H1 (cell line): ENCODE measurements around the gene ATP10D. TPM values are rescaled to one million over a fixed set of nuclear protein-coding genes. Genes with fewer than 3 reads are reported as not detected.

ENCODE experiments used
- CTCF ChIA-PET: fragments of 300-600 bp; sonication (Branson Sonifier 250); formaldehyde crosslinking; loops from one replicate; lab custom pipeline; 2021; ENCODE audit not compliant: partially characterized antibody; lab: Charles Lee
- POLR2A ChIA-PET: fragments of 300-600 bp; sonication (Branson Sonifier 250); formaldehyde crosslinking; loops from one replicate; lab custom pipeline; 2021; ENCODE audit warnings: inconsistent platforms; ENCODE audit not compliant: partially characterized antibody; lab: Charles Lee
- DNase-seq, 2 experiments: peaks; one replicate each; pipeline versions ENCODE4 v3.0.0 to v3.0.0-alpha.2; 2010 to 2022; ENCODE audit warnings: low spot score in 2 of 2, low read depth in 1 of 2, mixed read lengths in 1 of 2
- FAIRE-seq: peaks from 2 replicates; lab custom pipeline; 2011; peaks lifted over from hg19 to GRCh38; lab: Jason Lieb, UNC
- H2AFZ ChIP-seq: 2 replicates; pipeline ENCODE4 v1.8.1; 2012; ENCODE audit warnings: low read length, inconsistent platforms
- H2AK5ac ChIP-seq: 2 replicates; pipeline ENCODE4 v1.6.1; 2013; ENCODE audit warnings: low read depth, low read length
- H2BK120ac ChIP-seq: replicated peaks from 2 replicates; pipeline ENCODE3; 2013; ENCODE audit warnings: low read depth, low read length, inconsistent platforms
- H2BK12ac ChIP-seq: 2 replicates; pipeline ENCODE4 v1.6.1; 2013; ENCODE audit warnings: low read depth, low read length
- H2BK15ac ChIP-seq: 2 replicates; pipeline ENCODE4 v1.6.1; 2013; ENCODE audit warnings: low read length
- H2BK20ac ChIP-seq: 2 replicates; pipeline ENCODE4 v1.6.1; 2013; ENCODE audit warnings: low read length
- H2BK5ac ChIP-seq: 2 replicates; pipeline ENCODE4 v1.6.1; 2013; ENCODE audit warnings: low read depth, low read length
- H3K14ac ChIP-seq: 2 replicates; pipeline ENCODE4 v1.6.1; 2013; ENCODE audit warnings: inconsistent platforms; ENCODE audit not compliant: insufficient read length
- H3K18ac ChIP-seq: 2 replicates; pipeline ENCODE4 v1.6.1; 2013; ENCODE audit warnings: low read length; ENCODE audit errors: extremely low read depth
- H3K23ac ChIP-seq: 2 replicates; pipeline ENCODE4 v1.6.1; 2013; ENCODE audit warnings: inconsistent platforms; ENCODE audit not compliant: insufficient read length
- H3K23me2 ChIP-seq: 2 replicates; pipeline ENCODE4 v1.6.1; 2013; ENCODE audit warnings: low read depth, low read length
- H3K27ac ChIP-seq: 2 replicates; pipeline ENCODE4 v1.6.1; 2011; ENCODE audit warnings: low read depth, low read length, inconsistent platforms
- H3K27me3 ChIP-seq, 4 experiments: replicated peaks in 1 of 4; 1 replicate in 1 of 4; 2 replicates in 3 of 4; pipeline versions ENCODE4 v1.6.1 to v1.8.1; 2011 to 2013; ENCODE audit warnings: low read length in 3 of 4, mild to moderate bottlenecking in 3 of 4, inconsistent platforms in 2 of 4, mixed read lengths in 2 of 4, moderate library complexity in 1 of 4; ENCODE audit not compliant: control insufficient read depth in 3 of 4, insufficient read depth in 3 of 4; ENCODE audit errors: extremely low read depth in 1 of 4
- H3K36me3 ChIP-seq, 4 experiments: 2 replicates each; pipeline versions ENCODE4 v1.6.1 to v1.8.1; 2011 to 2013; ENCODE audit warnings: mild to moderate bottlenecking in 4 of 4, low read length in 3 of 4, moderate library complexity in 2 of 4, control low read depth in 1 of 4, inconsistent platforms in 1 of 4; ENCODE audit not compliant: insufficient read depth in 4 of 4, control insufficient read depth in 2 of 4
- H3K4ac ChIP-seq: replicated peaks from 2 replicates; pipeline ENCODE3; 2013; ENCODE audit warnings: low read length, low read depth, mixed read lengths, inconsistent platforms; ENCODE audit not compliant: insufficient read length
- H3K4me1 ChIP-seq, 4 experiments: replicated peaks in 1 of 4; 1 replicate in 1 of 4; 2 replicates in 3 of 4; pipeline versions ENCODE4 v1.6.1 to v1.8.1; 2011 to 2013; ENCODE audit warnings: low read length in 3 of 4, inconsistent platforms in 2 of 4, mixed read lengths in 1 of 4; ENCODE audit not compliant: insufficient read depth in 4 of 4, control insufficient read depth in 3 of 4
- H3K4me2 ChIP-seq, 2 experiments: 2 replicates each; pipeline versions ENCODE4 v1.6.1 to v1.8.1; 2011 to 2013; ENCODE audit warnings: low read depth in 2 of 2, low read length in 2 of 2, control low read depth in 1 of 2, inconsistent platforms in 1 of 2, mild to moderate bottlenecking in 1 of 2; ENCODE audit not compliant: insufficient read depth in 1 of 2
- H3K4me3 ChIP-seq, 4 experiments: fragments of 200-600, 300-600 bp in 1 of 4; sonication (generic), shearing (Covaris generic), sonication (Bioruptor Twin) in 1 of 4; 2 replicates each; pipeline versions ENCODE4 v1.5.1 to v1.8.1; 2011 to 2016; ENCODE audit warnings: low read length in 4 of 4, low read depth in 3 of 4, control low read depth in 2 of 4, inconsistent platforms in 2 of 4, mild to moderate bottlenecking in 2 of 4, mixed read lengths in 1 of 4, moderate library complexity in 1 of 4; ENCODE audit not compliant: insufficient read depth in 2 of 4; ENCODE audit errors: extremely low read depth in 1 of 4
- H3K56ac ChIP-seq: replicated peaks from 2 replicates; pipeline ENCODE3; 2013; ENCODE audit warnings: low read depth, mild to moderate bottlenecking, mixed read lengths, low read length, inconsistent platforms; ENCODE audit not compliant: insufficient read length
- H3K79me1 ChIP-seq: 2 replicates; pipeline ENCODE4 v1.6.1; 2013; ENCODE audit warnings: low read depth, low read length, control low read depth
- H3K79me2 ChIP-seq, 2 experiments: 2 replicates each; pipeline versions ENCODE4 v1.6.1 to v1.8.1; 2012 to 2013; ENCODE audit warnings: low read length in 2 of 2, mild to moderate bottlenecking in 2 of 2, inconsistent platforms in 1 of 2; ENCODE audit not compliant: insufficient read depth in 2 of 2, control insufficient read depth in 1 of 2
- H3K9ac ChIP-seq, 4 experiments: replicated peaks in 1 of 4; 1 replicate in 1 of 4; 2 replicates in 3 of 4; pipeline versions ENCODE4 v1.6.1 to v1.8.1; 2011 to 2013; ENCODE audit warnings: low read depth in 3 of 4, low read length in 3 of 4, control low read depth in 2 of 4, mild to moderate bottlenecking in 2 of 4, moderate library complexity in 2 of 4, inconsistent platforms in 1 of 4; ENCODE audit errors: extremely low read depth in 1 of 4
- H3K9me3 ChIP-seq, 2 experiments: 2 replicates each; pipeline versions ENCODE4 v1.6.1 to v1.8.1; 2012 to 2013; ENCODE audit warnings: mild to moderate bottlenecking in 2 of 2, moderate library complexity in 2 of 2, control low read depth in 1 of 2, inconsistent platforms in 1 of 2, low read depth in 1 of 2, low read length in 1 of 2, mixed read lengths in 1 of 2; ENCODE audit not compliant: insufficient read depth in 2 of 2
- H4K20me1 ChIP-seq, 2 experiments: replicated peaks in 1 of 2; 2 replicates each; pipeline versions ENCODE3 to v1.8.1; 2011 to 2013; ENCODE audit warnings: inconsistent platforms in 2 of 2, low read length in 2 of 2, mild to moderate bottlenecking in 1 of 2; ENCODE audit not compliant: insufficient read depth in 2 of 2, control insufficient read depth in 1 of 2
- H4K5ac ChIP-seq: 2 replicates; pipeline ENCODE4 v1.6.1; 2013; ENCODE audit warnings: low read length, low read depth, mixed read lengths, inconsistent platforms; ENCODE audit not compliant: insufficient read length
- H4K8ac ChIP-seq: 2 replicates; pipeline ENCODE4 v1.8.0; 2013; ENCODE audit warnings: mild to moderate bottlenecking, moderate library complexity, low read length, inconsistent platforms; ENCODE audit not compliant: insufficient read depth; ENCODE audit errors: extremely low read depth
- H4K91ac ChIP-seq: replicated peaks from 2 replicates; pipeline ENCODE3; 2013; ENCODE audit warnings: low read length, mixed read lengths, inconsistent platforms; ENCODE audit not compliant: insufficient read length
- PHF8 ChIP-seq: fragments of 200-600 bp; sonication (generic); conservative IDR thresholded peaks from 2 replicates; pipeline ENCODE4 v1.7.1; 2012; ENCODE audit warnings: low read depth, mild to moderate bottlenecking, inconsistent platforms, low read length, moderate library complexity
- TAF1 ChIP-seq: IDR thresholded peaks from 2 replicates; pipeline ENCODE4 v1.6.1; 2011; ENCODE audit warnings: mild to moderate bottlenecking, low read depth, low read length
- TCF12 ChIP-seq: IDR thresholded peaks from 2 replicates; pipeline ENCODE4 v1.6.1; 2011; ENCODE audit warnings: low read depth, mild to moderate bottlenecking, low read length
- WGBS, 2 experiments: shearing (Covaris generic) in 1 of 2; methylation state at CpG; one replicate each; pipeline versions ENCODE4 v1.1.6 to v1.1.7; 2013 to 2015; ENCODE audit warnings: low lambda C conversion rate in 2 of 2, mixed read lengths in 2 of 2, inconsistent platforms in 1 of 2, low coverage in 1 of 2, missing lambda C conversion rate in 1 of 2; ENCODE audit not compliant: insufficient replicate concordance in 2 of 2, insufficient coverage in 1 of 2, insufficient read length in 1 of 2; ENCODE audit errors: extremely low coverage in 1 of 2, missing lambda C conversion rate in 1 of 2; 5-methylcytosine and 5-hydroxymethylcytosine counted together
- polyA plus RNA-seq, 7 experiments: library from polyadenylated mRNA; depleted of rRNA in 3 of 7; stranded (reverse) in 5 of 7; unstranded in 2 of 7; fragments of >200 nt in 5 of 7; fragments of 200-250 nt in 2 of 7; gene quantifications; 1 replicate in 5 of 7; 2 replicates in 1 of 7; 4 replicates in 1 of 7; pipeline versions ENCODE4 v1.2.1 to v1.2.3, GENCODE V29; 2011 to 2013; ENCODE audit warnings: missing spikeins in 2 of 7, mixed read lengths in 2 of 7
- total RNA-seq: library from RNA; stranded (reverse); fragmentation: NEBNext Ultra II Directional; extraction: Animal tissue kit (Norgen Biotek cat#: 25700); gene quantifications from 2 replicates; pipeline ENCODE4 v1.2.1, GENCODE V29; 2021

Gene ATP10D
- total and polyA plus RNA-seq, 2 of the 8 experiments (the other 6 are each of a cell fraction or from before 2014, with no cell fraction given), result 2.9 to 5.9 TPM

DNA sequence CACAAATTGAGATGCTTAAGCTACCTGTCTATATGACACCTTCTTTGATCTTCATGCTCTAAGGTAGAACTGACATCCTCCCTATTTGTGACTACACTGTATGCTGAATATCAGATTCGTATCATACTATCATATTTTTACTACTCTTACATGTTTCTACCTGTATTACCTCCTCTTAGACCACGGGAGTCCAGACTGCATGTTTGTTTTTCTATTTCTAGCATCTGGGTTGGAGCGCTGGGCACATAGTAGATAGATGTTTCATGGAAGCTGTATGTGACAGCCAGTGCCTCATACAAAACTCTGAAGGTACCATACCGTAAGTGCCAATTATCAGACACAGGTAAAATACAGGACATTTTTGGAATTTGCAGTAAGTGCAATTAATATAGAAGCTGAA is 47.6 kb downstream of the ATP10D start:
- no peak overlapping the region for H3K4ac ChIP-seq
- DNase-seq (no peak), FAIRE-seq (no peak)
- no peak overlapping the region for H3K4me3 ChIP-seq
- no peaks in the 10 kb centered on the region; the same call in 1 of the 2 replicates for H3K23me2 ChIP-seq
- no peak for TF ChIP-seq TAF1
- TF ChIP-seq TCF12, result no peak
- no peak for TF ChIP-seq PHF8
- no peak overlapping the region for H3K18ac ChIP-seq
- CTCF ChIA-PET, result no interaction called here
- peaks cover 0 to 7% (median 0%) of the 10 kb centered on the region in 4 experiments; a peak in 3 of 7 replicates for H3K4me1 ChIP-seq
- no peak overlapping the region for H2BK20ac ChIP-seq
- no peaks in the 10 kb centered on the region for H3K79me2 ChIP-seq
- no peak overlapping the region for H3K27ac ChIP-seq
- no peak overlapping the region for H2AK5ac ChIP-seq
- H2BK12ac ChIP-seq, result no peak overlapping the region
- no peaks in the 10 kb centered on the region for H3K36me3 ChIP-seq
- no peaks in the 10 kb centered on the region for H3K9me3 ChIP-seq
- H2BK15ac ChIP-seq, result no peak overlapping the region
- no peak overlapping the region for H2BK5ac ChIP-seq
- no peak overlapping the region for H3K4me2 ChIP-seq
- H2AFZ ChIP-seq, result no peak overlapping the region
- H3K27me3 ChIP-seq, result no peaks in the 10 kb centered on the region
- H3K56ac ChIP-seq, result no peak overlapping the region
- H3K79me1 ChIP-seq, result no peaks in the 10 kb centered on the region
- 88% methylated on average over 4 of the region's 4 CpGs; no CpG with 5 or more reads in 1 of the 2 experiments for WGBS, 2 experiments
- H4K91ac ChIP-seq, result no peak overlapping the region
- H4K5ac ChIP-seq, result no peak overlapping the region
- H3K23ac ChIP-seq, result no peak overlapping the region
- H3K9ac ChIP-seq, result no peak overlapping the region
- no peak overlapping the region for H2BK120ac ChIP-seq
- H4K20me1 ChIP-seq, result no peaks in the 10 kb centered on the region
- H4K8ac ChIP-seq, result no peak overlapping the region
- H3K14ac ChIP-seq, result no peak overlapping the region
- POLR2A ChIA-PET, result no interaction called here
